DOHH2 (cell line): Measurements from ENCODE around the gene NELFB.

Source experiments
- CTCF ChIP-seq: fragments of 200-600 bp; sonication (generic); IDR thresholded peaks from one replicate; pipeline ENCODE4 v1.5.1; 2014; ENCODE audit warnings: antibody characterized with exemption, mild to moderate bottlenecking, low read depth, low read length; ENCODE audit not compliant: poor library complexity, severe bottlenecking
- EZH2phosphoT487 ChIP-seq: fragments of 200-600 bp; sonication (generic); IDR thresholded peaks from 2 replicates; pipeline ENCODE4 v1.6.1; 2017; ENCODE audit warnings: borderline replicate concordance, mild to moderate bottlenecking, antibody characterized with exemption, low read length, moderate library complexity, mixed read lengths

- no peak for TF ChIP-seq EZH2phosphoT487
- TF ChIP-seq CTCF: peak; percentile 17
These were observed 40.2 kb downstream of the NELFB start for GRCh38 chr9:137295238-137295811.
